ENCODE measurements around the gene BMERB1. TPM values are rescaled to one million over a fixed set of nuclear protein-coding genes. Genes with fewer than 3 reads are reported as not detected.

BMERB1 gene
- total RNA-seq, 1 experiment from 2014 or later, result 80.0 TPM

- Histone ChIP-seq H3K36me3 (ENCODE audit: control insufficient read depth, insufficient read depth, low read length) (no peaks in the 10 kb centered on the region), H3K4me1 (ENCODE audit: control insufficient read depth, insufficient read depth, low read length) (peaks cover 5% of the 10 kb centered on the region; the same call in 1 of the 2 replicates), H3K4me3 (ENCODE audit: low read depth in 2 of 2, low read length in 2 of 2) (no peak overlapping the region), H3K9me3 (ENCODE audit: control insufficient read depth, insufficient read depth, low read depth, low read length) (no peaks in the 10 kb centered on the region), H3K27me3 (ENCODE audit: control insufficient read depth, insufficient read depth, low read length) (no peaks in the 10 kb centered on the region), H3K27ac (ENCODE audit: low read length) (no peak overlapping the region)
- no TSS peak for BruUV-seq (replicated peaks)
- ATAC-seq, result no peak
- in situ Hi-C loops (cut with HindIII; ENCODE audit: low pct_unique_long_range_greater_than_20kb, low sequenced_read_pairs) (no loop called here), intact Hi-C loops (cut with micrococcal nuclease; ENCODE audit: unreplicated experiment) (no loop called here)
- TF ChIP-seq TCF7L2 (IDR thresholded peaks at IDR 0.05; ENCODE audit: low read depth, low read length), result no peak
- no peak for TF ChIP-seq REST (IDR thresholded peaks at IDR 0.05; ENCODE audit: insufficient read depth in 1 of 2, low read depth in 2 of 2, low read length in 1 of 2)
- no peak for DNase-seq (ENCODE audit: low read depth, low spot score)
- ChIA-PET CTCF (interaction anchor here (0.7 kb wide), 1 partner anchor 86 kb away, joined by 7 read pairs; no protein-coding TSS in a partner anchor), POLR2A (interaction anchor here (0.5 to 0.6 kb wide), 2 partner anchors 18 to 137 kb away, joined by 3 to 7 read pairs; no protein-coding TSS in a partner anchor)
Observed at GRCh38 chr16:15564604-15565339, 130.4 kb downstream of the BMERB1 start.

GRCh38 chr16:15566095-15566494 is 131.7 kb downstream of the BMERB1 start:
- BruUV-seq (replicated peaks), result no TSS peak
- in situ Hi-C loops (cut with HindIII; ENCODE audit: low pct_unique_long_range_greater_than_20kb, low sequenced_read_pairs), result no loop called here

More at GRCh38 chr16:15566095-15566494, 131.7 kb downstream of the BMERB1 start:
- TF ChIP-seq POLR2AphosphoS5 (IDR thresholded peaks at IDR 0.05; ENCODE audit: low read depth, low read length) (no peak), SIN3A (IDR thresholded peaks at IDR 0.05; ENCODE audit: borderline replicate concordance, insufficient read depth, low read depth, low read length) (no peak), TCF7L2 (IDR thresholded peaks at IDR 0.05; ENCODE audit: low read depth, low read length) (no peak), REST (IDR thresholded peaks at IDR 0.05; ENCODE audit: insufficient read depth in 1 of 2, low read depth in 2 of 2, low read length in 1 of 2) (no peak), CTCF (IDR thresholded peaks at IDR 0.05) (no peak)
- CTCF ChIA-PET, result no interaction called here
- ATAC-seq (no peak), DNase-seq (ENCODE audit: low read depth, low spot score) (no peak)
- Histone ChIP-seq H3K27ac (ENCODE audit: low read length) (no peak overlapping the region), H3K9me3 (ENCODE audit: control insufficient read depth, insufficient read depth, low read depth, low read length) (no peaks in the 10 kb centered on the region), H3K4me1 (ENCODE audit: control insufficient read depth, insufficient read depth, low read length) (peaks cover 5% of the 10 kb centered on the region; the same call in 1 of the 2 replicates), H3K36me3 (ENCODE audit: control insufficient read depth, insufficient read depth, low read length) (no peaks in the 10 kb centered on the region), H3K27me3 (ENCODE audit: control insufficient read depth, insufficient read depth, low read length) (no peaks in the 10 kb centered on the region), H3K4me3 (ENCODE audit: low read depth in 2 of 2, low read length in 2 of 2) (no peak overlapping the region)
- POLR2A ChIA-PET, result no interaction called here
- intact Hi-C loops (cut with micrococcal nuclease; ENCODE audit: unreplicated experiment), result no loop called here
